GM12874 (cell line): Measurements from ENCODE around the gene CEACAM3.

ENCODE experiments used
- CTCF ChIP-seq: IDR thresholded peaks from 2 replicates; pipeline ENCODE4 v1.5.1; 2011; ENCODE audit warnings: low read depth, mild to moderate bottlenecking, control low read depth, low read length, moderate library complexity; ENCODE audit not compliant: insufficient read depth

CEACAM3 gene

GRCh38 chr19:41796362-41796761 is at the start of gene CEACAM3:
Gene CEACAM3, plus strand, starts transcription at chr19:41796587. Its CDS starts 91 bp downstream, at chr19:41796678.
- no peak for TF ChIP-seq CTCF

GRCh38 chr19:41746593-41747227 is 49.7 kb upstream of the CEACAM3 start:
- TF ChIP-seq CTCF = peak; percentile 65

GRCh38 chr19:41748012-41748411 is 48.4 kb upstream of the CEACAM3 start:
- no peak for TF ChIP-seq CTCF

GRCh38 chr19:41753159-41753558 is 43.2 kb upstream of the CEACAM3 start:
- peak; percentile 88 for TF ChIP-seq CTCF

GRCh38 chr19:41753936-41754529 is 42.4 kb upstream of the CEACAM3 start:
- TF ChIP-seq CTCF = peak; percentile 81

GRCh38 chr19:41755328-41755913 is 41.0 kb upstream of the CEACAM3 start, which contains the start of gene CEACAM6:
Gene CEACAM6, plus strand, starts transcription at chr19:41755530. Its CDS starts 109 bp downstream, at chr19:41755639.
- no peak for TF ChIP-seq CTCF

GRCh38 chr19:41758846-41759245 is 37.5 kb upstream of the CEACAM3 start:
- TF ChIP-seq CTCF = no peak
